Omental fat pad (tissue), 4 donors: ENCODE results near the gene CAPRIN2. TPM values are rescaled to one million over a fixed set of nuclear protein-coding genes. Genes with fewer than 3 reads are reported as not detected.

Experiments
- ATAC-seq: fragments of 150-250 bp; one replicate; pipeline ENCODE4 v1.9.1; 2016; ENCODE audit warnings: mild to moderate bottlenecking, moderate library complexity; ENCODE audit not compliant: low FRiP score
- DNase-seq: peaks from one replicate; pipeline ENCODE4 v3.0.0-alpha.2; 2019; ENCODE audit warnings: low spot score
- total RNA-seq, 4 donors: library from RNA; depleted of rRNA; stranded (reverse); fragments of >200 nt; gene quantifications; one replicate each; pipeline ENCODE4 v1.1.0, GENCODE V29; 2016
- TF ChIP-seq, protein P1 (sequence below), 3 donors: fragments of 450-650 bp; IDR thresholded peaks; one replicate each; pipeline ENCODE4 v1.5.1; 2016 to 2017; ENCODE audit warnings: antibody characterized with exemption in 3 of 3, mild to moderate bottlenecking in 3 of 3, moderate library complexity in 2 of 3

Gene CAPRIN2
- total RNA-seq, 4 donors from 2014 or later = 18.0 to 31.4 (median 19.7) TPM

GRCh38 chr12:30739020-30739419, 15.7 kb downstream of the CAPRIN2 start:
- ATAC-seq (no peak), DNase-seq (no peak)
- TF ChIP-seq, protein P1, sequence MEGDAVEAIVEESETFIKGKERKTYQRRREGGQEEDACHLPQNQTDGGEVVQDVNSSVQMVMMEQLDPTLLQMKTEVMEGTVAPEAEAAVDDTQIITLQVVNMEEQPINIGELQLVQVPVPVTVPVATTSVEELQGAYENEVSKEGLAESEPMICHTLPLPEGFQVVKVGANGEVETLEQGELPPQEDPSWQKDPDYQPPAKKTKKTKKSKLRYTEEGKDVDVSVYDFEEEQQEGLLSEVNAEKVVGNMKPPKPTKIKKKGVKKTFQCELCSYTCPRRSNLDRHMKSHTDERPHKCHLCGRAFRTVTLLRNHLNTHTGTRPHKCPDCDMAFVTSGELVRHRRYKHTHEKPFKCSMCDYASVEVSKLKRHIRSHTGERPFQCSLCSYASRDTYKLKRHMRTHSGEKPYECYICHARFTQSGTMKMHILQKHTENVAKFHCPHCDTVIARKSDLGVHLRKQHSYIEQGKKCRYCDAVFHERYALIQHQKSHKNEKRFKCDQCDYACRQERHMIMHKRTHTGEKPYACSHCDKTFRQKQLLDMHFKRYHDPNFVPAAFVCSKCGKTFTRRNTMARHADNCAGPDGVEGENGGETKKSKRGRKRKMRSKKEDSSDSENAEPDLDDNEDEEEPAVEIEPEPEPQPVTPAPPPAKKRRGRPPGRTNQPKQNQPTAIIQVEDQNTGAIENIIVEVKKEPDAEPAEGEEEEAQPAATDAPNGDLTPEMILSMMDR (IDR thresholded peaks at IDR 0.05) = no peak

GRCh38 chr12:30732954-30733637, 21.7 kb downstream of the CAPRIN2 start:
- ATAC-seq (no peak), DNase-seq (no peak)
- TF ChIP-seq, protein P1 (IDR thresholded peaks at IDR 0.05) = no peak

DNA sequence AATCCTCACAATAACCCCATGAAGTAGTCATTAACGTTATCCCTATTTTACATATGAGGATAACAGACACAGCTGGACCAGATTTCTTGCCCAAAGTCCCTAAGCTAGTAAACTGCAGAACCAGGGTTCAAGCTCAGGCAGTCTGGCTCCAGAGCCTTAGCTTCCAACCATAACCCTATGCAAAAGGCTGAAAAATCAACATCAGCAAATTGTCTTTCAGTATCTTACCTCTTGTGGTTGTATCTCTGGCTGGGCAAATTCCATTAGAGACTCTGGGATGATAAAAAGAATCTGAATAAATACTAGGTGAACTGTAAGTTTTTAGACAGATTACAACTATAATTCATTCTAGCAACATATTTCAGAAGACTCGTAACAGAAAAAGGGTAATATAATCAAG, 24.7 kb downstream of the CAPRIN2 start:
- DNase-seq = no peak
- TF ChIP-seq, protein P1 (IDR thresholded peaks at IDR 0.05) = no peak
- no peak for ATAC-seq

DNA sequence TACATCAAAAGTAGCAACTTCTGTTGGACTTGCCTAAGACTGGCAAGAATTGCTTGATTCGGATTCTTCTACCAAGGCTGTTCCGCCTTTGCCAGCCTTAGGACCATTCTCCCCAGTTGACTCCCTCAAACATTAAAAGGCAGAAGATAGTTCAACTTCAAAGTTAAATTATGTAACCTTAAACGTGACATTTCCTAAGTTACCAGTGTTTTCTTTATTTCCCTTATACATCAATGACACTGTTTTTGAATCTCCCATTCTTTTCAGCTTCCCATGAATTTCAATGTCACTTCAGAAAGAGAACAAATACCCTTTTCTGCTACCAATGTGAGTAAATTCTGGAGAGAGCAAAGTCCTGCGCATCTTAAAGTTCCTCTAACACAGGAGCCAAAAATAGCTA, 25.2 kb downstream of the CAPRIN2 start:
- DNase-seq (no peak), ATAC-seq (no peak)
- TF ChIP-seq, protein P1 (IDR thresholded peaks at IDR 0.05) = no peak

DNA sequence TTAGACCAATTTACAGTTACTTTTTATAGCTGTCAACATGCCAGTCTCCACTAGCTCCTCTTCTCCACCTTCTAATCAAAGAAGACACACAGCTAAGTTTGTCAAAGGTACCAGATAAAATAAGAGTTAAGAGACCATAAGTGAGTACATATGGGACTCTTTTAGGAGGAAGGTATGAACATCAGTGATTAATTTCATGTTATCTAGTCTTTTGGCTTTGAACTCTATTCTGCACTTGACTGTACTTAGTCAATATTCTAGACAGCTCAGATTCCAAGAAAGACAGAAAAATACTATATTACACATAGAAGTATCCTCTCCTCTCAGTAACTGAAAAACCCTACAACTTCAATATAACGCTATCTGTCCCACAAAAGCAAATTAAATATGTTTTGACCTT, 28.1 kb downstream of the CAPRIN2 start:
- no peak for DNase-seq
- TF ChIP-seq, protein P1 (IDR thresholded peaks at IDR 0.05) = no peak
- ATAC-seq = peak; percentile 60

- TF ChIP-seq, protein P1 (IDR thresholded peaks at IDR 0.05) = no peak
- no peak for DNase-seq
- ATAC-seq = peak; percentile 86
Observed at GRCh38 chr12:30725739-30726138, 29.0 kb downstream of the CAPRIN2 start.

DNA sequence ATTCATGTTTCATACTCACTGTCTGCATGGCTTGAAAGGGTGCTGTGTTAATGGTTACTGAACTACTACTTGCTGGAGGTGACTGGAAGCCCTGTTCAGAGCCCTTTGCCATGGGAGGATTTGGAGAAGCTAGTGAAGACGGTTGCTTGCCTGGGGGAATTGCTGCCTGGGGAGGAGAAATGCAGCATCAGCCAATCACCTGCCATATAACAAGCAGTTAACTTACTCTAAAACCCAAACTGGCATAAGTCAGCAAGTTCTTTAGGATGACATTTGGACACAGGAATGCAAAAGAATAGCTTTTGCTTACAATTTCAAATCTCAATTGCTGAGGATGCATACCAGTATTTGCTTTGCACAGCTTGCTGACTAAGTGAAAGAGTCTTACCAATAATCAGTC, 35.7 kb downstream of the CAPRIN2 start:
- TF ChIP-seq, protein P1 (IDR thresholded peaks at IDR 0.05) = no peak
- ATAC-seq (no peak), DNase-seq (no peak)
